Type B pancreatic cell (in vitro differentiated cells): ENCODE measurements around the gene MSH4. TPM values are rescaled to one million over a fixed set of nuclear protein-coding genes. Genes with fewer than 3 reads are reported as not detected.
"Not testable (repeated sequence)": the region's sequence is repeated elsewhere in the genome, so short reads cannot be mapped to it uniquely, and the experiment has no call there.

Experiments used
- DNase-seq: peaks from one replicate; pipeline ENCODE4 v3.0.0; 2021; ENCODE audit warnings: mixed read lengths; ENCODE audit not compliant: unreplicated experiment; ENCODE audit errors: extremely low spot score
- H3K27ac Mint-ChIP-seq: 2 replicates; pipeline ENCODE4 v1.8.0; 2021; ENCODE audit warnings: mild to moderate bottlenecking, mixed read lengths
- H3K27me3 Mint-ChIP-seq: 2 replicates; pipeline ENCODE4 v1.8.0; 2021; ENCODE audit warnings: mixed read lengths
- H3K36me3 Mint-ChIP-seq: 2 replicates; pipeline ENCODE4 v1.8.0; 2021; ENCODE audit warnings: mixed read lengths
- H3K4me1 Mint-ChIP-seq: one replicate; pipeline ENCODE4 v1.8.0; 2021; ENCODE audit warnings: mixed read lengths; ENCODE audit not compliant: unreplicated experiment
- H3K4me3 Mint-ChIP-seq: 2 replicates; pipeline ENCODE4 v1.8.0; 2021; ENCODE audit warnings: mild to moderate bottlenecking, mixed read lengths
- H3K9me3 Mint-ChIP-seq: 2 replicates; pipeline ENCODE4 v1.8.0; 2021; ENCODE audit warnings: mixed read lengths
- CTCF ChIP-seq: fragments of 200-600 bp; sonication (generic); conservative IDR thresholded peaks from 2 replicates; pipeline ENCODE4 v1.5.0; 2021; ENCODE audit warnings: antibody characterized with exemption, mild to moderate bottlenecking
- total RNA-seq: library from RNA; stranded (reverse); gene quantifications from 2 replicates; pipeline ENCODE4 v1.2.1, GENCODE V29; 2021; ENCODE audit warnings: low replicate concordance

MSH4 gene
- total RNA-seq, 1 donor from 2014 or later = 0.58 TPM

- H3K9me3 Mint-ChIP-seq = no peaks in the 10 kb centered on the region
- DNase-seq = no peak
- no peaks in the 10 kb centered on the region for H3K4me1 Mint-ChIP-seq
- H3K4me3 Mint-ChIP-seq = no peak overlapping the region
- H3K27ac Mint-ChIP-seq = no peak overlapping the region
- no peaks in the 10 kb centered on the region for H3K27me3 Mint-ChIP-seq
- TF ChIP-seq CTCF = no peak
- H3K36me3 Mint-ChIP-seq = no peaks in the 10 kb centered on the region
Observed at GRCh38 chr1:75808921-75809320, 12.2 kb downstream of the MSH4 start.

- DNase-seq, H3K4me1 Mint-ChIP-seq, H3K27ac Mint-ChIP-seq, H3K27me3 Mint-ChIP-seq, H3K36me3 Mint-ChIP-seq, H3K9me3 Mint-ChIP-seq, H3K4me3 Mint-ChIP-seq: not testable (repeated sequence)
Observed at GRCh38 chr1:75810113-75810512, 13.4 kb downstream of the MSH4 start.

GRCh38 chr1:75811211-75811981 lies 14.7 kb downstream of the MSH4 start:
- H3K36me3 Mint-ChIP-seq = no peaks in the 10 kb centered on the region
- no peaks in the 10 kb centered on the region for H3K27me3 Mint-ChIP-seq
- no peak for DNase-seq
- H3K4me1 Mint-ChIP-seq = no peaks in the 10 kb centered on the region
- H3K9me3 Mint-ChIP-seq = no peaks in the 10 kb centered on the region
- no peak for TF ChIP-seq CTCF
- no peak overlapping the region for H3K27ac Mint-ChIP-seq
- no peak overlapping the region for H3K4me3 Mint-ChIP-seq

GRCh38 chr1:75812065-75812464 lies 15.4 kb downstream of the MSH4 start:
- H3K36me3 Mint-ChIP-seq = no peaks in the 10 kb centered on the region
- H3K27ac Mint-ChIP-seq = no peak overlapping the region
- no peak overlapping the region for H3K4me3 Mint-ChIP-seq
- no peaks in the 10 kb centered on the region for H3K27me3 Mint-ChIP-seq
- no peaks in the 10 kb centered on the region for H3K9me3 Mint-ChIP-seq
- H3K4me1 Mint-ChIP-seq = no peaks in the 10 kb centered on the region
- DNase-seq = no peak
- TF ChIP-seq CTCF = no peak

- H3K36me3 Mint-ChIP-seq, DNase-seq: not testable (repeated sequence)
Observed at GRCh38 chr1:75823596-75823995, 26.9 kb downstream of the MSH4 start.

GRCh38 chr1:75836528-75837100 lies 39.9 kb downstream of the MSH4 start:
- no peak overlapping the region for H3K27ac Mint-ChIP-seq
- no peak overlapping the region for H3K4me3 Mint-ChIP-seq
- no peaks in the 10 kb centered on the region for H3K36me3 Mint-ChIP-seq
- H3K9me3 Mint-ChIP-seq = peaks cover 9% of the 10 kb centered on the region
- no peak for TF ChIP-seq CTCF
- H3K4me1 Mint-ChIP-seq = no peaks in the 10 kb centered on the region
- DNase-seq = no peak
- no peaks in the 10 kb centered on the region for H3K27me3 Mint-ChIP-seq

More at GRCh38 chr1:75823596-75823995, 26.9 kb downstream of the MSH4 start:
- not testable (repeated sequence) for H3K4me3 Mint-ChIP-seq, H3K4me1 Mint-ChIP-seq, H3K27ac Mint-ChIP-seq, H3K27me3 Mint-ChIP-seq, H3K9me3 Mint-ChIP-seq
